Stomach (tissue), 9 donors: ENCODE measurements around the gene DGCR2. TPM values are rescaled to one million over a fixed set of nuclear protein-coding genes. Genes with fewer than 3 reads are reported as not detected.
"Not testable (repeated sequence)": the region's sequence is repeated elsewhere in the genome, so short reads cannot be mapped to it uniquely, and the experiment has no call there.

ENCODE experiments used
- DNase-seq, 2 donors: peaks; one replicate each; pipeline versions ENCODE4 v3.0.0 to v3.0.0-alpha.2; 2013 to 2019
- H3K27ac ChIP-seq, 5 donors: fragments of 200-600 bp in 4 of 5; sonication (generic) in 4 of 5; one replicate each; pipeline ENCODE4 v1.5.1; 2013 to 2019; ENCODE audit warnings: mild to moderate bottlenecking in 1 of 5, moderate library complexity in 1 of 5
- H3K27me3 ChIP-seq, 3 donors: fragments of 200-600 bp; sonication (generic); one replicate each; pipeline ENCODE4 v1.5.1; 2017 to 2019; ENCODE audit warnings: mixed run types in 1 of 3
- H3K36me3 ChIP-seq, 4 donors: fragments of 200-600 bp; sonication (generic); 1 replicate in 3 of 4; 2 replicates in 1 of 4; pipeline ENCODE4 v1.5.1; 2016 to 2019
- H3K4me1 ChIP-seq, 4 donors: fragments of 200-600 bp; sonication (generic); one replicate each; pipeline ENCODE4 v1.5.1; 2016 to 2019
- H3K4me3 ChIP-seq, 4 donors: fragments of 200-600 bp; sonication (generic) in 3 of 4; one replicate each; pipeline ENCODE4 v1.5.1; 2016 to 2019; ENCODE audit warnings: mild to moderate bottlenecking in 1 of 4
- H3K9me3 ChIP-seq, 4 donors: fragments of 200-600 bp; sonication (generic); one replicate each; pipeline ENCODE4 v1.5.1; 2016 to 2019
- CTCF ChIP-seq, 7 experiments: fragments of 450-650 bp in 4 of 7; fragments of 200-600 bp in 3 of 7; sonication (generic) in 3 of 7; IDR thresholded peaks; one replicate each; pipeline ENCODE4 v1.5.1; 2016 to 2019; ENCODE audit warnings: antibody characterized with exemption in 7 of 7, control low read depth in 2 of 7, mild to moderate bottlenecking in 1 of 7
- EP300 ChIP-seq: sonication (generic); formaldehyde crosslinking; IDR thresholded peaks from one replicate; pipeline ENCODE4 v1.6.1; 2017; ENCODE audit warnings: antibody characterized with exemption
- POLR2A ChIP-seq, 4 donors: fragments of 450-650 bp; IDR thresholded peaks; one replicate each; pipeline ENCODE4 v1.6.1; 2016; ENCODE audit warnings: antibody characterized with exemption in 4 of 4, control low read depth in 2 of 4, mild to moderate bottlenecking in 1 of 4, moderate library complexity in 1 of 4
- POLR2AphosphoS5 ChIP-seq, 3 donors: sonication (generic); formaldehyde crosslinking; IDR thresholded peaks; one replicate each; pipeline ENCODE4 v1.6.1; 2016; ENCODE audit warnings: antibody characterized with exemption in 3 of 3
- WGBS, 5 donors: extraction: QIAGEN DNeasy Blood & Tissue Kit in 3 of 5; methylation state at CpG; one replicate each; pipeline versions ENCODE4 v1.1.5 to v1.1.7; 2013 to 2018; 5-methylcytosine and 5-hydroxymethylcytosine counted together
- intact Hi-C: fragments of 100-400 bp; cut with DNase I; formaldehyde crosslinking; loops from one replicate; pipeline ENCODE4 v1.15.1; 2023; ENCODE audit warnings: low total_unique reads
- polyA plus RNA-seq, 3 donors: library from polyadenylated mRNA; stranded (reverse); fragments of 200-250 nt; gene quantifications; one replicate each; pipeline ENCODE4 v1.2.3, GENCODE V29; 2013
- small RNA-seq, 4 donors: library from RNA; depleted of rRNA; stranded (forward); fragments of <200 nt; gene quantifications; one replicate each; pipeline ENCODE3, GENCODE V24; 2016
- total RNA-seq, 5 donors: library from RNA; depleted of rRNA; stranded (reverse); fragments of >200 nt; gene quantifications; one replicate each; pipeline versions ENCODE4 v1.1.0 to v1.2.3, GENCODE V29; 2014 to 2016
- donor health status: healthy with polysubstance abuse.
- donor health status: Bipolar disorder and iron deficiency.
- donor health status: healthy.

The DGCR2 gene
- total and polyA plus RNA-seq, 8 donors = 5.0 to 75.3 (median 35.6) TPM

GRCh38 chr22:18987765-18988164 is 134.4 kb downstream of the DGCR2 start:
- Histone ChIP-seq H3K27me3 (peaks cover 0 to 30% (median 0%) of the 10 kb centered on the region in 3 donors), H3K27ac (no peak overlapping the region), H3K4me1 (no peaks in the 10 kb centered on the region), H3K36me3 (no peaks in the 10 kb centered on the region), H3K4me3 (no peak overlapping the region), H3K9me3 (no peaks in the 10 kb centered on the region)
- intact Hi-C loops = no loop called here
- peak in 1 of 2 donors; percentile 12 for DNase-seq
- TF ChIP-seq CTCF (IDR thresholded peaks at IDR 0.05) (no peak), POLR2A (IDR thresholded peaks at IDR 0.05) (no peak), EP300 (no peak), POLR2AphosphoS5 (IDR thresholded peaks at IDR 0.05) (no peak)
- WGBS, 5 donors = 23 to 48% (median 32%) methylated on average over 13 of the region's 13 CpGs

- H3K9me3 ChIP-seq, H3K4me1 ChIP-seq, H3K4me3 ChIP-seq, intact Hi-C loops, H3K27ac ChIP-seq, H3K36me3 ChIP-seq: not testable (repeated sequence)
- peak in 1 of 2 donors; percentile 20 for DNase-seq
- WGBS, 5 donors = 65 to 87% (median 78%) methylated on average over 5 of the region's 5 CpGs
- peaks cover 0 to 23% (median 0%) of the 10 kb centered on the region in 3 donors for H3K27me3 ChIP-seq
These were observed 135.1 kb downstream of the DGCR2 start for GRCh38 chr22:18987114-18987513.

Small RNA genes within 50 kb of the gene (small RNA-seq; reads per million reads assigned to genes)
- 0 reads per million in 4 donors for gene RF00019

Other genes with a start within 250 kb of the DGCR2 start
- gene DGCR6, start 216.1 kb downstream of the DGCR2 start, total RNA-seq = 1 to 10 TPM in 2 of 5 donors, under 1 TPM in 2, not detected in 1; 0.58 to 4.2 (median 1.7) TPM
- gene DGCR6, start 216.1 kb downstream of the DGCR2 start, polyA plus RNA-seq = 1 to 10 TPM in 2 of 3 donors, under 1 TPM in 1; 0.19 to 4.1 (median 1.8) TPM
- 100 to 1,000 TPM in 1 of 5 donors, 1 to 10 TPM in 1, under 1 TPM in 2, not detected in 1; 0.58 to 240 (median 2.8) TPM for gene PRODH, start 186.1 kb downstream of the DGCR2 start, total RNA-seq
- gene PRODH, start 186.1 kb downstream of the DGCR2 start, polyA plus RNA-seq = 1 to 10 TPM in 1 of 3 donors, under 1 TPM in 1, not detected in 1; 0.19 to 3.5 TPM
- gene TSSK2, start 8.9 kb upstream of the DGCR2 start, total RNA-seq = not detected
- under 1 TPM in 1 of 3 donors, not detected in 2; 0.08 TPM for gene TSSK2, start 8.9 kb upstream of the DGCR2 start, polyA plus RNA-seq
- gene ESS2, start 22.2 kb upstream of the DGCR2 start, total RNA-seq = 1 to 10 TPM in 4 of 5 donors, not detected in 1; 1.4 to 9.4 (median 7.9) TPM
- 10 to 100 TPM; 13.3 to 18.5 (median 16.4) TPM for gene ESS2, start 22.2 kb upstream of the DGCR2 start, polyA plus RNA-seq
- not detected for gene GSC2, start 27.9 kb upstream of the DGCR2 start, total RNA-seq
- not detected for gene GSC2, start 27.9 kb upstream of the DGCR2 start, polyA plus RNA-seq
- gene SLC25A1, start 56.3 kb upstream of the DGCR2 start, total RNA-seq = 100 to 1,000 TPM in 2 of 5 donors, 10 to 100 TPM in 2, 1 to 10 TPM in 1; 1.2 to 165 (median 41.3) TPM
- gene SLC25A1, start 56.3 kb upstream of the DGCR2 start, polyA plus RNA-seq = 10 to 100 TPM; 31.8 to 69.1 (median 67.2) TPM
- 10 to 100 TPM in 1 of 5 donors, 1 to 10 TPM in 4; 4.1 to 10.1 (median 5.5) TPM for gene CLTCL1, start 169.3 kb upstream of the DGCR2 start, total RNA-seq
- gene CLTCL1, start 169.3 kb upstream of the DGCR2 start, polyA plus RNA-seq = 1 to 10 TPM; 3.0 to 3.8 (median 3.5) TPM